ENCODE measurements around the gene ABCA10. TPM values are rescaled to one million over a fixed set of nuclear protein-coding genes. Genes with fewer than 3 reads are reported as not detected.
"Not testable (repeated sequence)": the region's sequence is repeated elsewhere in the genome, so short reads cannot be mapped to it uniquely, and the experiment has no call there.

The ABCA10 gene
- total RNA-seq, 1 donor: 1.8 TPM

- Histone ChIP-seq H3K9me3 (ENCODE audit: low read depth, low read length) (no peaks in the 10 kb centered on the region), H3K4me2 (ENCODE audit: insufficient read depth, low read length) (no peak overlapping the region), H3K4me3 (ENCODE audit: insufficient read depth, low read length) (no peak overlapping the region), H3K27ac (ENCODE audit: low read depth, low read length) (no peak overlapping the region), H3K4me1 (ENCODE audit: insufficient read depth, low read length) (peaks cover 3% of the 10 kb centered on the region), H3K79me2 (ENCODE audit: insufficient read depth, low read length) (no peaks in the 10 kb centered on the region), H4K20me1 (ENCODE audit: insufficient read depth, low read length) (no peaks in the 10 kb centered on the region), H2AFZ (ENCODE audit: low read length) (no peak overlapping the region), H3K27me3 (ENCODE audit: insufficient read depth, low read length) (no peaks in the 10 kb centered on the region), H3K36me3 (ENCODE audit: insufficient read depth, low read length) (no peaks in the 10 kb centered on the region)
- no peak for DNase-seq (ENCODE audit: insufficient read length, low spot score, missing footprints)
- TF ChIP-seq, protein P1, sequence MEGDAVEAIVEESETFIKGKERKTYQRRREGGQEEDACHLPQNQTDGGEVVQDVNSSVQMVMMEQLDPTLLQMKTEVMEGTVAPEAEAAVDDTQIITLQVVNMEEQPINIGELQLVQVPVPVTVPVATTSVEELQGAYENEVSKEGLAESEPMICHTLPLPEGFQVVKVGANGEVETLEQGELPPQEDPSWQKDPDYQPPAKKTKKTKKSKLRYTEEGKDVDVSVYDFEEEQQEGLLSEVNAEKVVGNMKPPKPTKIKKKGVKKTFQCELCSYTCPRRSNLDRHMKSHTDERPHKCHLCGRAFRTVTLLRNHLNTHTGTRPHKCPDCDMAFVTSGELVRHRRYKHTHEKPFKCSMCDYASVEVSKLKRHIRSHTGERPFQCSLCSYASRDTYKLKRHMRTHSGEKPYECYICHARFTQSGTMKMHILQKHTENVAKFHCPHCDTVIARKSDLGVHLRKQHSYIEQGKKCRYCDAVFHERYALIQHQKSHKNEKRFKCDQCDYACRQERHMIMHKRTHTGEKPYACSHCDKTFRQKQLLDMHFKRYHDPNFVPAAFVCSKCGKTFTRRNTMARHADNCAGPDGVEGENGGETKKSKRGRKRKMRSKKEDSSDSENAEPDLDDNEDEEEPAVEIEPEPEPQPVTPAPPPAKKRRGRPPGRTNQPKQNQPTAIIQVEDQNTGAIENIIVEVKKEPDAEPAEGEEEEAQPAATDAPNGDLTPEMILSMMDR (IDR thresholded peaks at IDR 0.05; ENCODE audit: extremely low read depth, low read depth, low read length): no peak
Measured at GRCh38 chr17:69170377-69170776, 58.2 kb downstream of the ABCA10 start.

DNA sequence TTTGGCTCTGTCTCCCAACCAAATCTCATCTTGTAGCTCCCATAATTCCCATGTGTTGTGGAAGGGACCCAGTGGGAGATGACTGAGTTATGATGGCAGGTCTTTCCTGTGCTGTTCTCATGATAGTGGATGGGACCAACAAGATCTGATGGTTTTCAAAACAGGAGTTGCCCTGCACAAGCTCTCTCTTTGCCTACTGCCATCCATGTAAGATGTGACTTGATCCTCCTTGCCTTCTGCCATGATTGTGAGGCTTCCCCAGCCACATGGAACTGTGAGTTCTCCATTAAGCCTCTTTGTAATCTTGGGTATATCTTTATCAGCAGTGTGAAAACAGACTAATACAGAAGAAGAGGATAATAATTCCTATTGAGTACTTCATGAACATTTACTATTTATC is 60.0 kb downstream of the ABCA10 start:
- not testable (repeated sequence) for H4K20me1 ChIP-seq (ENCODE audit: insufficient read depth, low read length); DNase-seq (ENCODE audit: insufficient read length, low spot score, missing footprints); H3K27me3 ChIP-seq (ENCODE audit: insufficient read depth, low read length)

GRCh38 chr17:69166957-69167356 is 61.7 kb downstream of the ABCA10 start:
- H3K4me2 ChIP-seq (ENCODE audit: insufficient read depth, low read length): no peak overlapping the region
- no peaks in the 10 kb centered on the region for H3K79me2 ChIP-seq (ENCODE audit: insufficient read depth, low read length)
- H3K27ac ChIP-seq (ENCODE audit: low read depth, low read length): no peak overlapping the region
- H3K4me3 ChIP-seq (ENCODE audit: insufficient read depth, low read length): no peak overlapping the region
- DNase-seq (ENCODE audit: insufficient read length, low spot score, missing footprints): no peak
- H2AFZ ChIP-seq (ENCODE audit: low read length): no peak overlapping the region
- no peaks in the 10 kb centered on the region for H3K36me3 ChIP-seq (ENCODE audit: insufficient read depth, low read length)
- no peaks in the 10 kb centered on the region for H4K20me1 ChIP-seq (ENCODE audit: insufficient read depth, low read length)
- TF ChIP-seq, protein P1 (IDR thresholded peaks at IDR 0.05; ENCODE audit: extremely low read depth, low read depth, low read length): no peak
- no peaks in the 10 kb centered on the region for H3K9me3 ChIP-seq (ENCODE audit: low read depth, low read length)
- H3K27me3 ChIP-seq (ENCODE audit: insufficient read depth, low read length): no peaks in the 10 kb centered on the region
- no peaks in the 10 kb centered on the region for H3K4me1 ChIP-seq (ENCODE audit: insufficient read depth, low read length)

More for the DNA sequence above, 60.0 kb downstream of the ABCA10 start:
- H3K4me1 ChIP-seq (ENCODE audit: insufficient read depth, low read length); H3K27ac ChIP-seq (ENCODE audit: low read depth, low read length); H3K9me3 ChIP-seq (ENCODE audit: low read depth, low read length); H3K79me2 ChIP-seq (ENCODE audit: insufficient read depth, low read length); H2AFZ ChIP-seq (ENCODE audit: low read length); H3K36me3 ChIP-seq (ENCODE audit: insufficient read depth, low read length); H3K4me3 ChIP-seq (ENCODE audit: insufficient read depth, low read length); H3K4me2 ChIP-seq (ENCODE audit: insufficient read depth, low read length): not testable (repeated sequence)

GRCh38 chr17:69164206-69164605 is 64.4 kb downstream of the ABCA10 start:
- H4K20me1 ChIP-seq (ENCODE audit: insufficient read depth, low read length): no peaks in the 10 kb centered on the region
- no peaks in the 10 kb centered on the region for H3K27me3 ChIP-seq (ENCODE audit: insufficient read depth, low read length)
- H3K79me2 ChIP-seq (ENCODE audit: insufficient read depth, low read length): no peaks in the 10 kb centered on the region
- H3K4me2 ChIP-seq (ENCODE audit: insufficient read depth, low read length): no peak overlapping the region
- no peaks in the 10 kb centered on the region for H3K9me3 ChIP-seq (ENCODE audit: low read depth, low read length)
- no peak overlapping the region for H2AFZ ChIP-seq (ENCODE audit: low read length)
- no peak overlapping the region for H3K27ac ChIP-seq (ENCODE audit: low read depth, low read length)
- TF ChIP-seq, protein P1 (IDR thresholded peaks at IDR 0.05; ENCODE audit: extremely low read depth, low read depth, low read length): no peak
- no peaks in the 10 kb centered on the region for H3K36me3 ChIP-seq (ENCODE audit: insufficient read depth, low read length)
- DNase-seq (ENCODE audit: insufficient read length, low spot score, missing footprints): no peak
- H3K4me3 ChIP-seq (ENCODE audit: insufficient read depth, low read length): no peak overlapping the region
- no peaks in the 10 kb centered on the region for H3K4me1 ChIP-seq (ENCODE audit: insufficient read depth, low read length)

Measured in osteoblast (primary cell).